OCI-LY3 (cell line): ENCODE data around the gene NR2F2.

Experiments used
- H2AFZ ChIP-seq: fragments of 200-600, 300-600 bp; shearing (Covaris generic); 2 replicates; pipeline ENCODE4 v1.6.0; 2014; ENCODE audit warnings: antibody characterized with exemption, low read depth, low read length
- H3K27ac ChIP-seq: fragments of 200-600, 300-600 bp; sonication (generic); 2 replicates; pipeline ENCODE4 v1.5.1; 2014; ENCODE audit warnings: mild to moderate bottlenecking, low read length, moderate library complexity, mixed read lengths
- H3K27me3 ChIP-seq: fragments of 200-600, 300-600 bp; sonication (generic); 2 replicates; pipeline ENCODE4 v1.6.1; 2014; ENCODE audit warnings: low read depth, low read length, mixed read lengths
- H3K36me3 ChIP-seq: fragments of 200-600, 300-600 bp; sonication (generic); replicated peaks from 2 replicates; pipeline ENCODE3; 2014; ENCODE audit warnings: low read depth, low read length, mixed read lengths
- H3K4me1 ChIP-seq: fragments of 300-600, 200-600 bp; sonication (generic); 2 replicates; pipeline ENCODE4 v1.6.1; 2014; ENCODE audit warnings: low read length, mixed read lengths
- H3K4me2 ChIP-seq: fragments of 200-600, 300-600 bp; sonication (generic); 2 replicates; pipeline ENCODE4 v1.6.1; 2014; ENCODE audit warnings: low read length, mixed read lengths
- H3K4me3 ChIP-seq: fragments of 300-600, 200-600 bp; sonication (generic); 2 replicates; pipeline ENCODE4 v1.5.1; 2014; ENCODE audit warnings: antibody characterized with exemption, mild to moderate bottlenecking, low read length, moderate library complexity
- H3K79me2 ChIP-seq: fragments of 300-600, 200-600 bp; shearing (Covaris generic); 2 replicates; pipeline ENCODE4 v1.6.1; 2014; ENCODE audit warnings: mild to moderate bottlenecking, low read length, mixed read lengths
- H3K9ac ChIP-seq: fragments of 300-600, 200-600 bp; shearing (Covaris generic); 2 replicates; pipeline ENCODE4 v1.6.0; 2014; ENCODE audit warnings: mild to moderate bottlenecking, low read length, moderate library complexity
- H3K9me3 ChIP-seq: fragments of 200-600, 300-600 bp; shearing (Covaris generic); 2 replicates; pipeline ENCODE4 v1.6.1; 2014; ENCODE audit warnings: low read length, mixed read lengths; ENCODE audit not compliant: insufficient read depth
- H4K20me1 ChIP-seq: fragments of 200-600, 300-600 bp; sonication (generic); 2 replicates; pipeline ENCODE4 v1.6.1; 2016; ENCODE audit warnings: low read length, mixed read lengths; ENCODE audit not compliant: insufficient read depth
- EZH2phosphoT487 ChIP-seq: fragments of 200-600 bp; shearing (Covaris generic); IDR thresholded peaks from 2 replicates; pipeline ENCODE4 v1.6.1; 2018; ENCODE audit warnings: antibody characterized with exemption, mixed run types, low read depth
- TF ChIP-seq, protein P1 (sequence below): fragments of 200-600, 300-600 bp; sonication (generic); IDR thresholded peaks from 2 replicates; pipeline ENCODE4 v1.5.1; 2014; ENCODE audit warnings: antibody characterized with exemption, low read length, low read depth

The NR2F2 gene

DNA sequence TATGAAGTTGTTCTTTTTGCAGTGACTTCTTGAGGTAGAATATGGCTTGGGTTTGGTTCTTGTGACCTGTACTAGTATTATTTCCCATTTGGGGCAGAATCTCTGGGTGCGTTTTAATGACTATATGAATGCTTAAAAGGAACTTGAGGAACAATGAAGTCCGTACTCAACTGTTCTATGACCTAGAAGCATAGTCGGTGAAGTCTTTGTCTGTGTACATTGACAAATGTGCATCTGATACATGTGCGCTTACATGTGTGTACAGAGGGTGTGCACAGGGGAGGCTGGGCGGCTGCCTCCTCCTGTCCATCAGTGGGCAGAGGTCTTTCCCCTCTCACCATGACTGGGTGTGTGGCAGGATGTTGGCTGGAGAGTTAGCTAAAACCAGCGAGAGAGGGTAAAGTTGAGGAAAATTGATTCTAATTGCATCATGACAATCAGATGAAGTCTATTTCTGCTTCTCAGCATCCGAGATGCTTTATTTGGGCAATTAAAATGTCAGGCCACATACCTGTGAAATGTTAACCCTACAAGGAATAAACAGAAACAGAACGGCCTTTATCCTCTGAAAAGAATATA is 1.0 kb upstream of the NR2F2 start:
- peaks cover 28% of the 10 kb centered on the region; the same call in 1 of the 2 replicates for H3K27me3 ChIP-seq
- no peaks in the 10 kb centered on the region for H3K36me3 ChIP-seq
- H3K9me3 ChIP-seq = no peaks in the 10 kb centered on the region
- no peaks in the 10 kb centered on the region for H4K20me1 ChIP-seq
- no peak overlapping the region for H3K27ac ChIP-seq
- no peak overlapping the region for H2AFZ ChIP-seq
- TF ChIP-seq EZH2phosphoT487 = no peak
- TF ChIP-seq, protein P1, sequence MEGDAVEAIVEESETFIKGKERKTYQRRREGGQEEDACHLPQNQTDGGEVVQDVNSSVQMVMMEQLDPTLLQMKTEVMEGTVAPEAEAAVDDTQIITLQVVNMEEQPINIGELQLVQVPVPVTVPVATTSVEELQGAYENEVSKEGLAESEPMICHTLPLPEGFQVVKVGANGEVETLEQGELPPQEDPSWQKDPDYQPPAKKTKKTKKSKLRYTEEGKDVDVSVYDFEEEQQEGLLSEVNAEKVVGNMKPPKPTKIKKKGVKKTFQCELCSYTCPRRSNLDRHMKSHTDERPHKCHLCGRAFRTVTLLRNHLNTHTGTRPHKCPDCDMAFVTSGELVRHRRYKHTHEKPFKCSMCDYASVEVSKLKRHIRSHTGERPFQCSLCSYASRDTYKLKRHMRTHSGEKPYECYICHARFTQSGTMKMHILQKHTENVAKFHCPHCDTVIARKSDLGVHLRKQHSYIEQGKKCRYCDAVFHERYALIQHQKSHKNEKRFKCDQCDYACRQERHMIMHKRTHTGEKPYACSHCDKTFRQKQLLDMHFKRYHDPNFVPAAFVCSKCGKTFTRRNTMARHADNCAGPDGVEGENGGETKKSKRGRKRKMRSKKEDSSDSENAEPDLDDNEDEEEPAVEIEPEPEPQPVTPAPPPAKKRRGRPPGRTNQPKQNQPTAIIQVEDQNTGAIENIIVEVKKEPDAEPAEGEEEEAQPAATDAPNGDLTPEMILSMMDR = no peak
- H3K4me3 ChIP-seq = no peak overlapping the region
- no peak overlapping the region for H3K4me2 ChIP-seq
- H3K79me2 ChIP-seq = no peaks in the 10 kb centered on the region
- H3K9ac ChIP-seq = no peak overlapping the region
- no peaks in the 10 kb centered on the region for H3K4me1 ChIP-seq

- Histone ChIP-seq H3K27ac (no peak overlapping the region), H2AFZ (no peak overlapping the region)
These were observed 443 bp upstream of the NR2F2 start for GRCh38 chr15:96330064-96330449.

DNA sequence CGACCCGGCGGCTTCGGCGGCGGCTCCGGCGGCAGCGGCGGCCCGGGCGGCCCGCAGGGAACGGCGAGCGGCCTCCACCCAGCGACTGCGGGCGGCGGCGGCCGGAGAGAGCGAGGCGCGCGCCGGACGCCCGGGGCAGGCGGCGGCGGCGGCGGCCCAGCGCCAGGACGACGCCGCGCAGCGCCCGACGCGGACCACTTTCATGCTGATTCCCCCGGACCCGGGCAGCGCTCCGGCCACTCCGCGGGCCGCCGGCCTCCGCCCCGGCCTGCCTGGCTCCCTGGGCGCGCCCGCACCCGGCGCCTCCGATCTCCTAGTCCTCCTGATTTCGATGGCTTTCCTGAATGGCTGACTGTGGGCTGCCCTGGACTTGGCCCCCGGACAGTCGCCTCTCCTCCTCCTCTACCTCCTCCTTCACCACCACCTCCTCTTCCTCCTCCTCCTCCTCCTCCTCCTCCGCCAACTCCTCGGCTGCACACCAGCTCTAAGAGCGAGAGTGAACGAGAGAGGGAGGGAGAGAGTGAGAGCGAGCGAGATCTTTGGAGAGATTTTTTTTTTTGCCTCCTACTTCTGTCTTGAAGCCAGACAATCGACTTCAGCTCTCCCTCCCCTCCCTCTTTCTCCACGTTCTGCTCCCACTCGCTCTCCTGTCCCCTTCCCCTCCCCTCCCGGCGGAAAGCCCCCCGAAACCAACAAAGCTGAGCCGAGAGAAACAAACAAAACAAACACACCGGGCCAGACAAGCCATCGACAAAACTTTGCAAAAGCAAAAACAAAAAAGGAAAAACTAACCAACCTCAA is 844 bp downstream of the NR2F2 start:
- no peak overlapping the region for H3K9ac ChIP-seq
- H3K27me3 ChIP-seq = peaks cover 21% of the 10 kb centered on the region; the same call in 1 of the 2 replicates
- no peaks in the 10 kb centered on the region for H3K9me3 ChIP-seq
- no peak overlapping the region for H2AFZ ChIP-seq
- H3K4me3 ChIP-seq = no peak overlapping the region
- no peaks in the 10 kb centered on the region for H3K4me1 ChIP-seq
- TF ChIP-seq EZH2phosphoT487 = no peak
- TF ChIP-seq, protein P1 = no peak
- H4K20me1 ChIP-seq = no peaks in the 10 kb centered on the region
- H3K27ac ChIP-seq = no peak overlapping the region
- H3K36me3 ChIP-seq = no peaks in the 10 kb centered on the region
- H3K4me2 ChIP-seq = no peak overlapping the region
- no peaks in the 10 kb centered on the region for H3K79me2 ChIP-seq

More at GRCh38 chr15:96330064-96330449, 443 bp upstream of the NR2F2 start:
- Histone ChIP-seq H4K20me1 (no peaks in the 10 kb centered on the region), H3K4me3 (no peak overlapping the region), H3K4me2 (no peak overlapping the region), H3K79me2 (no peaks in the 10 kb centered on the region), H3K9me3 (no peaks in the 10 kb centered on the region), H3K36me3 (no peaks in the 10 kb centered on the region), H3K4me1 (no peaks in the 10 kb centered on the region), H3K9ac (no peak overlapping the region), H3K27me3 (peaks cover 24% of the 10 kb centered on the region; the same call in 1 of the 2 replicates)
- TF ChIP-seq, protein P1 = no peak
- TF ChIP-seq EZH2phosphoT487 = no peak

DNA sequence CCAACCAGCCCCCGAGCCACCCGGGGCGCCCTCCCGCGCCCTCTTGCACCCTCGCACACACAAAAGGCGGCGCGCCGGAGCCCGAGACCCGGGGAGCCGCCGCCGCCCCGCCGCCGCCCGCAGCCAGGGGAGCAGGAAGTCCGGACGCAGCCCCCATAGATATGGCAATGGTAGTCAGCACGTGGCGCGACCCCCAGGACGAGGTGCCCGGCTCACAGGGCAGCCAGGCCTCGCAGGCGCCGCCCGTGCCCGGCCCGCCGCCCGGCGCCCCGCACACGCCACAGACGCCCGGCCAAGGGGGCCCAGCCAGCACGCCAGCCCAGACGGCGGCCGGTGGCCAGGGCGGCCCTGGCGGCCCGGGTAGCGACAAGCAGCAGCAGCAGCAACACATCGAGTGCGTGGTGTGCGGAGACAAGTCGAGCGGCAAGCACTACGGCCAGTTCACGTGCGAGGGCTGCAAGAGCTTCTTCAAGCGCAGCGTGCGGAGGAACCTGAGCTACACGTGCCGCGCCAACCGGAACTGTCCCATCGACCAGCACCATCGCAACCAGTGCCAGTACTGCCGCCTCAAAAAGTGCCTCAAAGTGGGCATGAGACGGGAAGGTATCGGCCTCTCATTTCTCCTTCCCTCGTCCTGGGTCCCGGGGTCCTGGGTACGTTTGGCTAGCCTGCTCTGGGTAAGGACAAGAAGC is 1.6 kb downstream of the NR2F2 start:
- Histone ChIP-seq H3K4me3 (no peak overlapping the region), H3K4me1 (no peaks in the 10 kb centered on the region), H4K20me1 (no peaks in the 10 kb centered on the region), H3K36me3 (no peaks in the 10 kb centered on the region), H3K9me3 (no peaks in the 10 kb centered on the region), H3K79me2 (no peaks in the 10 kb centered on the region), H3K9ac (no peak overlapping the region), H3K27ac (no peak overlapping the region), H3K4me2 (no peak overlapping the region), H2AFZ (no peak overlapping the region), H3K27me3 (peaks cover 18% of the 10 kb centered on the region; the same call in 1 of the 2 replicates)
- TF ChIP-seq, protein P1 = no peak
- no peak for TF ChIP-seq EZH2phosphoT487
